ENCODE results near the gene CYGB. TPM values are rescaled to one million over a fixed set of nuclear protein-coding genes. Genes with fewer than 3 reads are reported as not detected.
"Not testable (repeated sequence)": the region's sequence is repeated elsewhere in the genome, so short reads cannot be mapped to it uniquely, and the experiment has no call there.

The CYGB gene
- total RNA-seq, 2 experiments from 2014 or later: not detected

- H3K9me3 Mint-ChIP-seq: no peaks in the 10 kb centered on the region
- no peak overlapping the region for H3K4me3 Mint-ChIP-seq
- H3K4me1 Mint-ChIP-seq: peaks cover 53% of the 10 kb centered on the region
- no peak for DNase-seq
- no peaks in the 10 kb centered on the region for H3K36me3 Mint-ChIP-seq (ENCODE audit: low read depth)
- H3K27me3 Mint-ChIP-seq: no peaks in the 10 kb centered on the region
- POLR2A ChIA-PET: no interaction called here
- H3K27ac Mint-ChIP-seq: peak overlapping the region; percentile 64
- CTCF ChIA-PET: interaction anchor here (0.6 to 5.3 kb wide), 4 partner anchors 12 to 162 kb away, joined by 3 to 25 read pairs (median 5); no protein-coding TSS in a partner anchor
Measured at GRCh38 chr17:76519048-76519966, 18.2 kb downstream of the CYGB start.

GRCh38 chr17:76517638-76518038, 19.9 kb downstream of the CYGB start:
- H3K4me1 Mint-ChIP-seq: peaks cover 54% of the 10 kb centered on the region
- H3K27ac Mint-ChIP-seq: peak overlapping the region; percentile 80
- no peak for DNase-seq
- H3K36me3 Mint-ChIP-seq (ENCODE audit: low read depth): no peaks in the 10 kb centered on the region
- POLR2A ChIA-PET: no interaction called here
- no peaks in the 10 kb centered on the region for H3K27me3 Mint-ChIP-seq
- H3K9me3 Mint-ChIP-seq: no peaks in the 10 kb centered on the region
- H3K4me3 Mint-ChIP-seq: no peak overlapping the region
- CTCF ChIA-PET: interaction anchor here (0.6 to 1.1 kb wide), 3 partner anchors 15 to 40 kb away, joined by 3 to 4 read pairs (median 3); no protein-coding TSS in a partner anchor

GRCh38 chr17:76515274-76515949, 22.1 kb downstream of the CYGB start:
- no peaks in the 10 kb centered on the region for H3K36me3 Mint-ChIP-seq (ENCODE audit: low read depth)
- H3K27me3 Mint-ChIP-seq: no peaks in the 10 kb centered on the region
- DNase-seq: peak; percentile 88
- no peaks in the 10 kb centered on the region for H3K9me3 Mint-ChIP-seq
- peak overlapping the region; percentile 96 for H3K27ac Mint-ChIP-seq
- ChIA-PET CTCF (interaction anchor here (0.7 to 1.7 kb wide), 6 partner anchors 9 to 63 kb away, joined by 3 to 5 read pairs (median 4); partner anchors contain the start of gene UBE2O), POLR2A (no interaction called here)
- peak overlapping the region; percentile 44 for H3K4me3 Mint-ChIP-seq
- H3K4me1 Mint-ChIP-seq: peaks cover 75% of the 10 kb centered on the region

GRCh38 chr17:76514355-76514754, 23.2 kb downstream of the CYGB start:
- H3K27me3 Mint-ChIP-seq; H3K36me3 Mint-ChIP-seq (ENCODE audit: low read depth); POLR2A ChIA-PET; H3K4me3 Mint-ChIP-seq; DNase-seq; H3K9me3 Mint-ChIP-seq: not testable (repeated sequence)
- peaks cover 74% of the 10 kb centered on the region for H3K4me1 Mint-ChIP-seq
- peak overlapping the region; percentile 96 for H3K27ac Mint-ChIP-seq
- CTCF ChIA-PET: interaction anchor here (0.9 to 1.7 kb wide), 5 partner anchors 8 to 167 kb away, joined by 3 to 9 read pairs (median 4); partner anchors contain the start of gene UBE2O

GRCh38 chr17:76513306-76513692, 24.2 kb downstream of the CYGB start:
- POLR2A ChIA-PET: no interaction called here

GRCh38 chr17:76512366-76513305, 24.9 kb downstream of the CYGB start:
- POLR2A ChIA-PET: no interaction called here

More at GRCh38 chr17:76513306-76513692, 24.2 kb downstream of the CYGB start:
- Mint-ChIP-seq H3K36me3 (ENCODE audit: low read depth) (no peaks in the 10 kb centered on the region), H3K27me3 (peaks cover 5% of the 10 kb centered on the region), H3K9me3 (no peaks in the 10 kb centered on the region), H3K4me3 (no peak overlapping the region), H3K4me1 (peaks cover 68% of the 10 kb centered on the region), H3K27ac (peak overlapping the region; percentile 96)
- CTCF ChIA-PET: interaction anchor here (1.1 to 2.1 kb wide), 6 partner anchors 10 to 168 kb away, joined by 3 to 12 read pairs (median 6); no protein-coding TSS in a partner anchor
- no peak for DNase-seq

DNA sequence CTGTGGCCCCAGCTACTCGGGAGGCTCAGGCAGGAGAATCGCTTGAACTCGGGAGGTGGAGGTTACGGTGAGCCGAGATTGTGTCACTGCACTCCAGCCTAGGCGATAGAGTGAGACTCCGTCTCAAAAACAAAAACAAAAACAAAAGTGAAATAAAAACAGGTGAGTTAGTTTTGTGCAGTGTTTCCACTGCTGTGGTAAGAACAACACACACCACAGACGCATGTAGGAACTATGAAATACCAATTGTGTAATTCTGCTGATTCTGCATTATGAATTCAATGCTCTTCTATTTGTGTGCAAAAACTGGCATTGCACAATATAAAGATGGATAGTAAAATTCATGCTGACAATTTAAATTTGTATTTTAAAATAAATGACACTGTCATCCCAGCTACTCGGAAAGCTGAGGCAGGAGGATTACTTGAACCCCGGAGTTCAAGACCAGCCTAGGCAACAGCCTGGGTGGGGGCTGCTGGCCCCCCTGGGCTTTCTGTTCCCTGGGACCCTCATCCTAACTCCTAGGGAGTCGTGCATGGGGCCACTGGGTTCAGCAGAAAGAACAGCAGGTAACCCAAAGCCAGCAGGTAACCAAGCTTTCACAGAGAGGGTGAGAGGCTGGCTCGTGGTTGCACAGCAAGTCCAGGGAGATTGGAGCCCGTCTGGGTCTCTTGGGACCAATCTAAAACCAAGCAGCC, 25.7 kb downstream of the CYGB start:
- CTCF ChIA-PET: interaction anchor here (0.6 to 2.1 kb wide), 6 partner anchors 9 to 112 kb away, joined by 3 to 6 read pairs (median 4); no protein-coding TSS in a partner anchor
- POLR2A ChIA-PET: no interaction called here
- Mint-ChIP-seq H3K4me1 (peaks cover 62% of the 10 kb centered on the region), H3K36me3 (ENCODE audit: low read depth) (no peaks in the 10 kb centered on the region), H3K27ac (peak overlapping the region; percentile 67), H3K27me3 (peaks cover 7% of the 10 kb centered on the region), H3K4me3 (no peak overlapping the region), H3K9me3 (no peaks in the 10 kb centered on the region)
- DNase-seq: no peak

More at GRCh38 chr17:76512366-76513305, 24.9 kb downstream of the CYGB start:
- no peaks in the 10 kb centered on the region for H3K9me3 Mint-ChIP-seq
- DNase-seq: no peak
- H3K27me3 Mint-ChIP-seq: peaks cover 6% of the 10 kb centered on the region
- H3K36me3 Mint-ChIP-seq (ENCODE audit: low read depth): no peaks in the 10 kb centered on the region
- H3K27ac Mint-ChIP-seq: peak overlapping the region; percentile 96
- CTCF ChIA-PET: interaction anchor here (0.9 to 2.1 kb wide), 7 partner anchors 10 to 112 kb away, joined by 3 to 12 read pairs (median 6); no protein-coding TSS in a partner anchor
- H3K4me1 Mint-ChIP-seq: peaks cover 63% of the 10 kb centered on the region
- H3K4me3 Mint-ChIP-seq: no peak overlapping the region

DNA sequence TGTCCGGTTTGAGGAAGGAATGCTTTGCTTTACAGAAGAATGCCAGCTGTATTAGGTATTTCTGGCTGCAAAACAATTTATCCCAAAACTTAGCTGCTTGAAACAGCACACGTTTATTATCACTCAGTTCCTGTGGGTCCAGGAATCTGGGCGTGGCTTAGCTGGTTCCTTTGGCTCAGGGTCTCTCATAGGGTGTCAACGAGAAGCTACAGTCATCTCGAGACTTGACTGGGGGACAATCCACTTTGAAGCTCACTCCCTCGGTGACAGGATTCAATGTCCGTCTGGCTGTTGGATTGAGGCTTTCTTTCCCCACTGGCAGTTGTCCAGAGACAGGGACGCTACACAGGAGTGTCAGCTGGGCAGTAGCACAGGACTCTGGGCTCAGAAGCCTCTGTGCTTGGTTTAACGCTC, 26.7 kb downstream of the CYGB start:
- no peaks in the 10 kb centered on the region for H3K36me3 Mint-ChIP-seq (ENCODE audit: low read depth)
- H3K27ac Mint-ChIP-seq: peak overlapping the region; percentile 54
- H3K4me3 Mint-ChIP-seq: no peak overlapping the region
- H3K9me3 Mint-ChIP-seq: no peaks in the 10 kb centered on the region
- H3K27me3 Mint-ChIP-seq: peaks cover 7% of the 10 kb centered on the region
- DNase-seq: no peak
- ChIA-PET POLR2A (no interaction called here), CTCF (interaction anchor here (0.7 to 1.8 kb wide), 4 partner anchors 10 to 179 kb away, joined by 3 to 4 read pairs (median 4); partner anchors contain the start of gene RHBDF2)
- H3K4me1 Mint-ChIP-seq: peaks cover 63% of the 10 kb centered on the region

DNA sequence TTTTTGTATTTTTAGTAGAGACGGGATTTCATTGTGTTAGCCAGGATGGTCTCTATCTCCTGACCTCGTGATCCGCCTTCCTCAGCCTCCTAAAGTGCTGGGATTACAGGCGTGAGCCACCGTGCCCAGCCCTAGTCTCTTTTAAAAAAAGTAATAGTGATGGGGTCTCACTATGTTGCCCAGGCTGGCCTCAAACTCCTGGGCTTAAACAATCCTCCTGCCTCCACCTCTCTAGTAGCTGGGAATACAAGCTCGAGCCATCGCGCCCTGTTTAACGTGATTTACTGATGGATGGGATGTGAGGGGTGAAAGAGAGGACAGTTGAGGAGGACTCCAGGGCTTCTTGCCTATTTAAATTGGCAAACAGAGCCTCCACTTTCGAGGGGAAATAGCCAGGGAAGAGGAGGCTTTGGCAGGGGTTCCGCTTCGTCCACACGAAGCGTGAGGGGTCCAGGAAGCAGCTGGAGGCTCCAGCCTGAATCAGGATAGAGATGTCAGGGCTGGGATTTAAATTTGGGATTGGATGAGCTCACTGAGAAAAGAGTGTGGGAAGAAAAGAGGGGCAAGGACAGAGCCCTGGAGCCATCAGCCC, 28.9 kb downstream of the CYGB start:
- CTCF ChIA-PET: interaction anchor here (0.6 to 3.4 kb wide), 9 partner anchors 11 to 652 kb away, joined by 3 to 16 read pairs (median 6); partner anchors contain the start of gene AANAT
- Mint-ChIP-seq H3K27ac (peak overlapping the region; percentile 33), H3K4me1 (peaks cover 48% of the 10 kb centered on the region)
- H3K27me3 Mint-ChIP-seq; POLR2A ChIA-PET; H3K36me3 Mint-ChIP-seq (ENCODE audit: low read depth); DNase-seq; H3K9me3 Mint-ChIP-seq; H3K4me3 Mint-ChIP-seq: not testable (repeated sequence)

DNA sequence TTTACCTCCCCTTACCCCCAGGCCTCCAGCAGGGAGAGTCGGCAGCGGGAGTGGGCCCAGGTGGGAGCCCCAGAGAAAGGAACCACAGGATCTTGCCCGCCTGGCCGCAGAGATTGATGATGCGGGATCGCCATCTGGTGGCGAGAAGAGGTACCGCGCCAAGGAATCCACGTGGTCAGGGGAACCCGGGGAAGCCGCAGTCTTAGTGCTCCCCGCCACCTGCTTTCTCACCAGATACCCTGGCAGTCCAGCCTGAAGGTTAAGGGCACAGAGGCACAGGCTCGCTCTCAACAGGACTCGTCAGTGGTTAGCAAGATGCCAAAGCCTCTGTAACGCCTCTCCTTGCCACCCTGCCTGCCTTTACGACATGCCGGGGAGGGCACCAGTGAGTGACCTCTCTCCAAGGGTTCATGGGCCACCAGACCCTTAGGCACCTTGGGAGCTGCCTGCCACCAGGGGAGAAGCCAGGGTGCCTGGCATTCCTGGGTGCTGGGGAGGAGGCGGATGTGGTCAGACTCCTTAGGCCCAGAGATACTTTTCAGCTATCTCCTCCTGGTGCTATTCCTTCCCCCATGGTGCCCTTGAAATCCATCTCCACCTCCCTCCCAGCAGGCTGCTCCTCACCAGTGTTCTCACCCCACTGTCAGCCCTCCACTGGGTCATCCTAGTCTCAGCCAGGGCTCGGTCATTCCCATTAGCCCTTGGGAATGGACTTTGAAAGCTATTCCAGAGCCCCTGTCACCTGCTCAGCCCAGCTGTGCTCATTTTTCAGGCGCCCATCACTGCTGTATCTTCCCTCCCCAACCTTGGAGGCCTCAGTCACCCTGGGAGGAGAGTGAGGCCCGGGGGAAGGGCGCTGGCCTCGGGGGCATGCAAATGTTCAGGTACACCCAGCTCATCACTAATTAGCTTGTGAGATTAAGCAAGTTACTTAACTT, 30.8 kb downstream of the CYGB start:
- DNase-seq: peak; percentile 90
- ChIA-PET CTCF (interaction anchor here (0.6 to 3.4 kb wide), 21 partner anchors 8 to 442 kb away, joined by 3 to 16 read pairs (median 4); partner anchors contain the start of genes AANAT and SPHK1), POLR2A (interaction anchor here (1.0 kb wide), 1 partner anchor 14 kb away, joined by 3 read pairs; no protein-coding TSS in a partner anchor)
- Mint-ChIP-seq H3K4me1 (peaks cover 45% of the 10 kb centered on the region), H3K36me3 (ENCODE audit: low read depth) (no peaks in the 10 kb centered on the region), H3K27me3 (peaks cover 7% of the 10 kb centered on the region), H3K9me3 (no peaks in the 10 kb centered on the region), H3K27ac (peak overlapping the region; percentile 64), H3K4me3 (no peak overlapping the region)

Measured in activated CD4-positive, alpha-beta T cell treated with anti-CD3 and anti-CD28 coated beads, Interleukin-2, amount 10 ng/mL, durations not matched to agents 7 days and 5 days (primary cell).